BE2C (cell line): Measurements from ENCODE around the gene SPOCK3.

Experiments used
- DNase-seq: peaks from one replicate; pipeline ENCODE4 v3.0.0-alpha.2; 2020
- H3K27me3 ChIP-seq: fragments of 250-450 bp; sonication (Bioruptor Pico); 2 replicates; pipeline ENCODE4 v1.5.1; 2020; ENCODE audit warnings: mild to moderate bottlenecking
- H3K36me3 ChIP-seq: fragments of 250-450 bp; sonication (Bioruptor Pico); 2 replicates; pipeline ENCODE4 v1.5.1; 2020; ENCODE audit warnings: mild to moderate bottlenecking
- H3K4me1 ChIP-seq: fragments of 250-450 bp; sonication (Bioruptor Pico); 2 replicates; pipeline ENCODE4 v1.5.1; 2020
- H3K4me3 ChIP-seq: 2 replicates; pipeline ENCODE4 v1.5.1; 2011; ENCODE audit warnings: low read depth, low read length
- H3K9me3 ChIP-seq: fragments of 250-450 bp; sonication (Bioruptor Pico); 2 replicates; pipeline ENCODE4 v1.5.1; 2020
- TF ChIP-seq, protein P1 (sequence below): IDR thresholded peaks from 2 replicates; pipeline ENCODE4 v1.5.1; 2012; ENCODE audit warnings: mild to moderate bottlenecking, low read depth, low read length

The SPOCK3 gene

DNA sequence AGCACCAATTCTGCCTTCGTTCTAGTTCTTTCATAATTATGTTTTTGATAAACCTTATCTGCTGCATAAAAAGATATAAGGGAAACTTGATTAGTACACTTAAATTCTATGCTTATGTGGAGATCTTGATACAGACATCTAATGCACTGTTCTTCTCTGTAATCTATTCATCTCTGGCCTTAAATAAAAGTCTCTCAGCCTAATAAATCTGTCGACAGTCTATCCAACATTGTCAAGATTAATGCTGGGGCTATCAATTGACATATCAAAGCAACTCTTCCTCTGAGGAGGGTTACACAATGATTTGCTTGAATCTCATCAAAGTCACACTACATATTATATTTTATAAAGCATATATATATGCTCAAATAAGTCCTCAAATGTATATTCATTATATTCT lies 545.5 kb downstream of the SPOCK3 start:
- Histone ChIP-seq H3K9me3 (no peaks in the 10 kb centered on the region), H3K4me1 (peaks cover 6% of the 10 kb centered on the region; the same call in 1 of the 2 replicates), H3K27me3 (no peaks in the 10 kb centered on the region), H3K4me3 (no peak overlapping the region), H3K36me3 (no peaks in the 10 kb centered on the region)
- TF ChIP-seq, protein P1, sequence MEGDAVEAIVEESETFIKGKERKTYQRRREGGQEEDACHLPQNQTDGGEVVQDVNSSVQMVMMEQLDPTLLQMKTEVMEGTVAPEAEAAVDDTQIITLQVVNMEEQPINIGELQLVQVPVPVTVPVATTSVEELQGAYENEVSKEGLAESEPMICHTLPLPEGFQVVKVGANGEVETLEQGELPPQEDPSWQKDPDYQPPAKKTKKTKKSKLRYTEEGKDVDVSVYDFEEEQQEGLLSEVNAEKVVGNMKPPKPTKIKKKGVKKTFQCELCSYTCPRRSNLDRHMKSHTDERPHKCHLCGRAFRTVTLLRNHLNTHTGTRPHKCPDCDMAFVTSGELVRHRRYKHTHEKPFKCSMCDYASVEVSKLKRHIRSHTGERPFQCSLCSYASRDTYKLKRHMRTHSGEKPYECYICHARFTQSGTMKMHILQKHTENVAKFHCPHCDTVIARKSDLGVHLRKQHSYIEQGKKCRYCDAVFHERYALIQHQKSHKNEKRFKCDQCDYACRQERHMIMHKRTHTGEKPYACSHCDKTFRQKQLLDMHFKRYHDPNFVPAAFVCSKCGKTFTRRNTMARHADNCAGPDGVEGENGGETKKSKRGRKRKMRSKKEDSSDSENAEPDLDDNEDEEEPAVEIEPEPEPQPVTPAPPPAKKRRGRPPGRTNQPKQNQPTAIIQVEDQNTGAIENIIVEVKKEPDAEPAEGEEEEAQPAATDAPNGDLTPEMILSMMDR = no peak
- DNase-seq = no peak

DNA sequence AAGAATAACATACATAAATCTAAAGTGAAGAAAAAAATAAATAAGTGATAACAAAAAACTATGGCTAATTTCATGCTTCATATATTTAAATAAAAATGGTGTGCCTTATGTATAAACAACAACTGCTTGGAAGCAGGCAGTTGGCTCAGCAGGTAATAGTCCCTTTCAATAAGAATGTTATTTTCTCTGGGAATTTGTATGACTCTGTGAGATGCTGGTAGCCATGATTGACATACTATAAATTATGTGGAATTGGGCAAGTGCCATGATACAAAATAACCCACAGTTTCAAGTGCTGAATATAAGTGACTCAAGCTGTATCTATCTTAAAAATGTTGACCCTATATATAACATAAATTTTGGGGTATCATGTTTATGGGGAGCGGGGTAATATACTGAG lies 546.5 kb downstream of the SPOCK3 start:
- TF ChIP-seq, protein P1 = no peak

More for the DNA sequence above, 546.5 kb downstream of the SPOCK3 start:
- Histone ChIP-seq H3K4me3 (no peak overlapping the region), H3K36me3 (no peaks in the 10 kb centered on the region), H3K27me3 (no peaks in the 10 kb centered on the region), H3K9me3 (no peaks in the 10 kb centered on the region), H3K4me1 (peaks cover 6% of the 10 kb centered on the region; the same call in 1 of the 2 replicates)
- no peak for DNase-seq
